HG02678 (cell line): ENCODE measurements around the gene WDR38.

ENCODE experiments used
- ATAC-seq: cut with Tn5 transposase; IDR thresholded peaks from one replicate; pipeline ENCODE4 v1.9.1; 2021; ENCODE audit warnings: mild to moderate bottlenecking, moderate library complexity; ENCODE audit not compliant: unreplicated experiment

WDR38 gene

GRCh38 chr9:124857533-124858162 is 4.4 kb downstream of the WDR38 start:
- ATAC-seq, result no peak

- no peak for ATAC-seq
Observed at GRCh38 chr9:124858330-124859046, 5.2 kb downstream of the WDR38 start.

- no peak for ATAC-seq
Observed at GRCh38 chr9:124859803-124860581, 6.7 kb downstream of the WDR38 start.

DNA sequence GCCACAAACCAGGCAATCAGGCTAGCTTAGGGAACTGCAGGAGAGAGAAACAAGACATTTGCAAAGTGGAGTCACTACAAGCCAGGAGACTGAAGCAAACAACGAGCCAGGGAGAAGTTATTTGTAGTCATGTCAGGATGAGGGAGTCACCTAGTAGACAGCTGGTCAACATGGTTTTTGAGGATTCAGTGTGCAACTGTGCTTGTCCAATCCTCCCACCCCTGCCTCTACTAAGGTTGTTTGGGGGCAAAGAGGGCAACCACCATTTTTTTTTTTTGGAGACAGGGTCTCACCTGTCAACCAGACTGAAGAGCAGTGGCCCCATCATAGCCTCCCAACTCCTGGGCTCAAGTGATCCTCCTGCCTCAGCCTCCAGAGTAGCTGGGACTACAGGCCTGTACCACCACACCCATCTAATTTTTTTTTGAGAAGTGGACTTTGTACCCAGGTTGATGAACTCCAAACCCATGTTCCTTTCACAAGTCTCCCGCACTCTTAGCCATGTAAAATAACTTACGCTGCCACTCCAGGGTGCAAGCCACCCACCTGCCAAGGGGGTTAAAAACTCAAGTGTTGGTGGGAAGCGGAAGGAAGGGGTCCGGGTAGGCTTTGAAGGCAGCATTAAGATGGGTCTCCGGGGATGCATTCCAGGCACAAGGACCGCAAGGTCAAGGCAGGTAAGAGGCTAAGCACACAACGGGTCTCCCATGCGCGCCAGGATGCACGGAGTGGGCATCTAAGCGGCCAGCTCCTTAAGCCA is 7.5 kb downstream of the WDR38 start:
- ATAC-seq, result no peak

- ATAC-seq, result peak; percentile 94
Observed at GRCh38 chr9:124861342-124862229, 8.3 kb downstream of the WDR38 start, which contains the start of the genes ARPC5L and RPL35. ARPC5L (plus strand) TSS chr9:124862130; CDS start chr9:124869291, 7,161 bp downstream. RPL35 (minus strand) TSS chr9:124861957; CDS start chr9:124861912, 45 bp downstream.

GRCh38 chr9:124863371-124863871 is 10.2 kb downstream of the WDR38 start:
- no peak for ATAC-seq

GRCh38 chr9:124868511-124869465 is 15.5 kb downstream of the WDR38 start:
- ATAC-seq, result peak; percentile 72

DNA sequence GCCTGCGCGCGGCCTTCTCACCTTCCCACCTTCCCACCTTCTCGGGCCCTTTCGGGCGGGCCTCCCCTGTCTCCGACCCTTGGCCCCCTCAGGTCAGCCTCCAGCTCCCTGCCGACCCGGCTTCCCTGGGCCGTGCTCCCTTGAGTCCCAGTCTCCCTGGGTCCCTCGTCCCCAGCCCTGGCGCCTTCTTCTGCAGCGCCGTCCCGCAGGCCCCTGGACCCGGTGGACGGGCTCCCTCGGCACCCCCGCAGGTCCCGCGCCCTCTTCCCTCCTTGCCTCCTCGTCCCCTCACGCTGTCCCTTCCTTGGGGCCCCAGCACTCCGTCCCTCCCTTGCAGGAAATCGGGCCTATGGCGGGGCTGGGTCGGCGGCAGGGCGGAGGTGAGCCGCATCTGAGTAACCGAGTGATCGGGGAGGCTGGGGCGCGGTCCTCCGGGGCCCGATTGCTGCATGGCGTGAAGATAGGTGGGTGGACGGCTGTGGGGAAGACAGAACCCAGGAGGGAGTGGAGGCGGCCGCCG is 16.3 kb downstream of the WDR38 start:
- ATAC-seq, result peak; percentile 12

DNA sequence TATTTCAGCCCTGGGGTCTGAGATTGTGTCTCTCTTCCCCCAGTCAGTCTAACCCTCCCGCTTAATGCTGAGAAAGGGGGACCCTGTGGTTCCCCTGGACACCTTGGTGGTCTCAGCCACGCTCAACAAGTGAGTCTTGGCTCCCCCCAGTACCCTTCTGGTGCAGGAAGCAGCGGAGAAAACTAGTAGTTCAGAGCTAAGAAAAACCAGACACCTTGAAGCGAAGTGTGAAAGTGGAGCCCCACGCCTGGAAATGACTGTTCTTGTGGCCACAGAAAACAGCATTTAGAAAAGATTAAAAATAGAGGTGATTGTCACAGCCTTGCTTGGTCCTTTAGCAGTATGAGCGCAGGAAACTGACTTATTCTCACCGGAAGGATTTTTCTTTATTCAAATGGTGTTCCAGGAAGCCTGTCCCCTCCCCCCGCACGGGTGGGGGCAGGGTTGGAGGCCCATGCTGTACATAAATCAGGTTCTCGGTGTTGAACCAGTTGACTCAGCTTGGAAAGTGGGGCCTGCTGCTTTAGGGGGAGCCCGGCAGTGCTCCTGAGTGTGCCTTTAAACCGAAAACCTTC is 16.8 kb downstream of the WDR38 start:
- ATAC-seq, result peak; percentile 46

- ATAC-seq, result no peak
Observed at GRCh38 chr9:124870723-124871122, 17.5 kb downstream of the WDR38 start.

DNA sequence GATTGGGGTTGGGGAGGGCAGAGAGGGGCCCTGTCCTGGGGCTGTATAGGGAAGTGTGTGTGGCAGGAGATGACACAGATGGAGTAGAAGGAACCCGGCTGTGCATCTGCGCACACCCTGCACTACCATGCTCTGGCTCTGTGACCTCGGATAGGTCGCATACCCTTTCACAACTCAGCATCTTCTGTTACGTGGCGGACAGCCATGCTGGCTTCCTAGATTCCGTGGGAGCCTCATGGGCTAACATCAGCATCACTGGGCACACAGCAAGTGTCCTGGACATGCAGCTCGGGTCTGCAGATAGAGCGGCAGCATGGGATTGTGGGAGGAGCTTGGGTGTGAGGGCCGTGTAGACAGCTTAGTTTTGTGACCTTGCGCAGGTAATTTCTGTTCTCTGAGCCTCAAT is 17.9 kb downstream of the WDR38 start:
- no peak for ATAC-seq

DNA sequence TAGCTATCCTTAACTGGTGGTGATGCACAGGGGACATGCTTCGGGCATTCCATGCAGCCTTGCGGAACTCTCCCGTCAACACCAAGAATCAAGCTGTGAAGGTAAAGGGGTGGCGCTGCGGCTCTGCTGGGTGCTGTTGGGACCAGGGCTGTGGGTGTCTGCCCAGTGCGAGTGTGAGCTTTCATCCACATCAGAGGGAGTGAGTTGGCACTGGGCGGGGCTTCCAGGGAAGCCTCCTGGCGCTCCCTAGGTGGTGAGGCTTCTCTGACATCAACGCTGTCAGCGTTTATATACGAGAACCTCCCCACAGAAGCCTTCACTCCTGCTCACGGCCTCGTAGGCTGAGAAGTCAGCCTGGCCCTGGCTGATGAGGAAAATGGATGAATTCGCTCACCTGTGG is 20.4 kb downstream of the WDR38 start:
- no peak for ATAC-seq

GRCh38 chr9:124875501-124875900 is 22.2 kb downstream of the WDR38 start:
- ATAC-seq, result no peak

DNA sequence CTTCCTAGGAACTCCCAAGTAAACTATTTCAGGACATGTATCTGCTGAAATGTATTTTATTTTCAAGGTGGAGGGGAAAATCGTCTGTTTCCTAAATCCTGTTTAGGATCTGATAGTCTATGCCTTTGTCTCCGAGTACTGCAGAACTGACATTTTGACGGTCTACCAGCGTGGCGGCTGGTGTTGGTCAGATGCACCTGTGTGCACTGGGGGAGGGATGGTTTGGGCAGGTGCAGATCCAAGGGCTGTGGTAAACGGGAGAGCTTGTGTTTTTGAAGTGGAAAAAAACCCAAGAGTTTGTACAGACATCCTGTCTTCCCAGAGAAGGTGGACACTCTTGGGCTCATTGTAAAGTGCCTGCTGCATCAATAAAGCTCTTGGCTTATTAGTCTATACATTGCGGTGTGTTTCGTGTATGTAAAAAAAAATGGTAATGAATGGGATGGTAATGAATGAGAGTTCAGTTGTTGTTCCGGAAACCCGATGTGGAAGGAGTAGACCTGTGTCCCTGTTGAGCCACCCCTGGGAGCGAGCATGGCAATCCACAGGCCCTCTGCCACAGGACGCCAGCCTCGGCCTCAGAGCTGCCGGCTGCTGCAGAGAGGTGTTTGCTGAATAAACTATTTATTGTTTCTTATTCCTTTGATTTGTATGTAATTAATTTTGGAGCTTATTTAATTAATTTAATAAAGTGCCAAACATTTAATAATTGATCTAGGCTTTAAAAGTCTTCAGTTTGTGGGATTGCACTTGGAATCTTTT is 23.9 kb downstream of the WDR38 start:
- ATAC-seq, result no peak

DNA sequence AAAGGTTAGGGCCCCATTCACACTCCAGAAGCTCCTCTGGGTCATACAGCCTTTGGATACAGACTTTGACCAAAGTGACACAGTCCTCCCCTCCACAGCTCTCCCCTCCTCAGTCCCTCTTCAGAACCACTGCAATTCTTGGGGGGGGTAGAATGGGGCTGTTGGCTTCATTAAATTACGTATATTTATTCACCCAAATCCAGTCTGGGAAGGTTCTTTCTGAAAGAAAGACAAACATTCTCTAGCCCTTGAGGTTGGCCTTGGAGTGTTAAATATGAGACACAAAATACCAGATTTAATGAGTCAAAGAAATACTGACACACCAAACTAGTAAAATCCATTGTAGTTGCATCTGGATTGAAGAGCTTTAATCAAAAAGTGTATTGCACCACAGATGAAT is 24.8 kb downstream of the WDR38 start:
- no peak for ATAC-seq

DNA sequence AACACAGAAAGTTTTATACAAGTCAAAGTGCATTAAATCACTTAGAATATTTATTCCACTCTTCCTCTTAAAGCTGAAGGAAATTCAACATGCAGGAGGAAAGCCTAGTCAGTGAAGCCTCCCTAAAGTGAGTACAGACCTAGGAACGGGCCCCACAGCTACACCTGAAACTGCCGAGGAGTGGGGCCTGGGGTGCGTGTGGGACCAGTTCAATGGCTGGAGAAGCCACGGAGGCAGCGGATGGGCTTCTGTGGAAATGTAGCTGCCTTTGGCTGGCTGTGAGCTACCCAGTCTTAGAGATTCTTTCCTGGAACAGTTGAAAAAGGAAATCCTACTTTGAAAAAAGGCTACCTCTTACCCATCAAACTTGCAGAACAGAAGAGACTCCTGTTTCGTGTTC is 25.3 kb downstream of the WDR38 start:
- ATAC-seq, result no peak

GRCh38 chr9:124879226-124879625 is 26.0 kb downstream of the WDR38 start:
- no peak for ATAC-seq
